Mesothelial cell of epicardium (in vitro differentiated cells): ENCODE results near the gene RIC1. TPM values are rescaled to one million over a fixed set of nuclear protein-coding genes. Genes with fewer than 3 reads are reported as not detected.
"Not testable (repeated sequence)": the region's sequence is repeated elsewhere in the genome, so short reads cannot be mapped to it uniquely, and the experiment has no call there.

ENCODE experiments used
- DNase-seq, 2 experiments: peaks; one replicate each; pipeline ENCODE4 v3.0.0; 2021; ENCODE audit warnings: low spot score in 2 of 2; ENCODE audit not compliant: unreplicated experiment in 2 of 2
- H3K27ac Mint-ChIP-seq: 2 replicates; pipeline ENCODE4 v1.8.0; 2021; ENCODE audit warnings: mixed read lengths
- H3K27me3 Mint-ChIP-seq: 2 replicates; pipeline ENCODE4 v1.8.0; 2021; ENCODE audit warnings: low read depth, mixed read lengths
- H3K36me3 Mint-ChIP-seq: 2 replicates; pipeline ENCODE4 v1.8.0; 2021; ENCODE audit warnings: mixed read lengths
- H3K4me1 Mint-ChIP-seq: 2 replicates; pipeline ENCODE4 v1.8.0; 2021; ENCODE audit warnings: mixed read lengths
- H3K4me3 Mint-ChIP-seq: 2 replicates; pipeline ENCODE4 v1.8.0; 2021; ENCODE audit warnings: mild to moderate bottlenecking, moderate library complexity, mixed read lengths
- H3K9me3 Mint-ChIP-seq: 2 replicates; pipeline ENCODE4 v1.8.0; 2021; ENCODE audit warnings: mixed read lengths
- total RNA-seq: library from RNA; stranded (reverse); gene quantifications from 3 replicates; pipeline ENCODE4 v1.2.1, GENCODE V29; 2021
- TF ChIP-seq, protein P1 (sequence below): fragments of 200-600 bp; sonication (generic); IDR thresholded peaks from one replicate; pipeline ENCODE4 v1.5.0; 2021; ENCODE audit warnings: antibody characterized with exemption; ENCODE audit not compliant: unreplicated experiment

The RIC1 gene
- total RNA-seq, 1 donor from 2014 or later: 39.2 TPM

DNA sequence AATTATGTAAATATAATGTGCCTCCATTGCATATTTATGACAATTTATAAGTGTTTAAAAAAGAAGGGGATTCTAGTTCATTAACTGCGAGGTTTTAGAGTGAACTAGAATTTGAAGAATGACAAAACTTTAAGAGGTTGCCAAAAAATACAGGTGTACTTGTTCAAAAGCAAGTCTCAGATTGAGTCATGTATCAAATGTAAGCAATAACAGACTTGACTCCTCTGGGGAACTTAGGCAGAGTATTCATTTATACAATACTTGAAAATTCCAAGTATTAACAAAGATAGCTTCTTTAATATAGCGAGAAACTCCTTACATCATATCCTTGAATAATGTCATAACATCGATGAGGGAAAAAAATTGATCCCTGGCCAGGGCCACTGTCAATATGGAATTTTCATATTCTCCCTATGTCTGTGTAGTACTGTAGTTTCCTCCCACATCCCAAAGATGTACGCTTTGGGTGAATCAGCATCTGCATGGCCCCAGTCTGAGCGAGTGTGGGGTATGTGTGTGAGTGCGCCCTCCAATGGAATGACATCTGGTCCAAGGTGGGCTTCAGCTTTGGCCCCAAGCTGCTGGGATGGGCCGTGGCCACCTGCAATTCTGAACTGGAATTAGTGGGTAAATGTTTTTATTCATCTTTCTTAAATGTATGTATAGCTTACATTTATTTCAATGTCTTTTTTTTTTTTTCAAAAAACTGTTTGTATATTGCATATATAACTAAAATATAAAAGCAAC lies 70.1 kb downstream of the RIC1 start:
- Mint-ChIP-seq H3K27me3 (no peaks in the 10 kb centered on the region), H3K27ac (peak overlapping the region; percentile 31), H3K4me1 (peaks cover 9% of the 10 kb centered on the region), H3K36me3 (peaks cover 35% of the 10 kb centered on the region), H3K4me3 (no peak overlapping the region), H3K9me3 (peaks cover 12% of the 10 kb centered on the region)
- TF ChIP-seq, protein P1, sequence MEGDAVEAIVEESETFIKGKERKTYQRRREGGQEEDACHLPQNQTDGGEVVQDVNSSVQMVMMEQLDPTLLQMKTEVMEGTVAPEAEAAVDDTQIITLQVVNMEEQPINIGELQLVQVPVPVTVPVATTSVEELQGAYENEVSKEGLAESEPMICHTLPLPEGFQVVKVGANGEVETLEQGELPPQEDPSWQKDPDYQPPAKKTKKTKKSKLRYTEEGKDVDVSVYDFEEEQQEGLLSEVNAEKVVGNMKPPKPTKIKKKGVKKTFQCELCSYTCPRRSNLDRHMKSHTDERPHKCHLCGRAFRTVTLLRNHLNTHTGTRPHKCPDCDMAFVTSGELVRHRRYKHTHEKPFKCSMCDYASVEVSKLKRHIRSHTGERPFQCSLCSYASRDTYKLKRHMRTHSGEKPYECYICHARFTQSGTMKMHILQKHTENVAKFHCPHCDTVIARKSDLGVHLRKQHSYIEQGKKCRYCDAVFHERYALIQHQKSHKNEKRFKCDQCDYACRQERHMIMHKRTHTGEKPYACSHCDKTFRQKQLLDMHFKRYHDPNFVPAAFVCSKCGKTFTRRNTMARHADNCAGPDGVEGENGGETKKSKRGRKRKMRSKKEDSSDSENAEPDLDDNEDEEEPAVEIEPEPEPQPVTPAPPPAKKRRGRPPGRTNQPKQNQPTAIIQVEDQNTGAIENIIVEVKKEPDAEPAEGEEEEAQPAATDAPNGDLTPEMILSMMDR: no peak
- no peak for DNase-seq

DNA sequence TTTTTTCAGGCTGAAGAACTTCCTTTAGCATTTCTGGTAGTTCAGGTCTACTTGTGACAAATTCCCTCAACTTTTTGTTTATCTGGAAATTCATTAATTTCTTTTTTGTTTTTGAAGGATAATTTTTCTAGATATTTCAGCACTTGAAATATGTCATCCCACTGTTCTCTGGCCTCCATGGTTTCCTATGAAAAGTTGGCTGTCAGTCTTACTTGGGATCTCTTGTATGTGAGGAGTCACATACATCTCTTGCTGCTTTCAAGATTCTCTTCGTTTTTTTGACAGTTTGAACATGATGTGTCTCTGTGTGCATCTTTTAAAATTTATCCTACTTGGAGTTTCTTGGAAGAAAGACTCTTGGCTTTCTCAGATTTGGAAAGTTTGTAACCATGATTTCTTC lies 79.5 kb downstream of the RIC1 start:
- Mint-ChIP-seq H3K27ac (no peak overlapping the region), H3K9me3 (peaks cover 49% of the 10 kb centered on the region), H3K27me3 (no peaks in the 10 kb centered on the region), H3K4me3 (no peak overlapping the region), H3K4me1 (no peaks in the 10 kb centered on the region), H3K36me3 (peaks cover 66% of the 10 kb centered on the region)
- TF ChIP-seq, protein P1: no peak
- no peak for DNase-seq

DNA sequence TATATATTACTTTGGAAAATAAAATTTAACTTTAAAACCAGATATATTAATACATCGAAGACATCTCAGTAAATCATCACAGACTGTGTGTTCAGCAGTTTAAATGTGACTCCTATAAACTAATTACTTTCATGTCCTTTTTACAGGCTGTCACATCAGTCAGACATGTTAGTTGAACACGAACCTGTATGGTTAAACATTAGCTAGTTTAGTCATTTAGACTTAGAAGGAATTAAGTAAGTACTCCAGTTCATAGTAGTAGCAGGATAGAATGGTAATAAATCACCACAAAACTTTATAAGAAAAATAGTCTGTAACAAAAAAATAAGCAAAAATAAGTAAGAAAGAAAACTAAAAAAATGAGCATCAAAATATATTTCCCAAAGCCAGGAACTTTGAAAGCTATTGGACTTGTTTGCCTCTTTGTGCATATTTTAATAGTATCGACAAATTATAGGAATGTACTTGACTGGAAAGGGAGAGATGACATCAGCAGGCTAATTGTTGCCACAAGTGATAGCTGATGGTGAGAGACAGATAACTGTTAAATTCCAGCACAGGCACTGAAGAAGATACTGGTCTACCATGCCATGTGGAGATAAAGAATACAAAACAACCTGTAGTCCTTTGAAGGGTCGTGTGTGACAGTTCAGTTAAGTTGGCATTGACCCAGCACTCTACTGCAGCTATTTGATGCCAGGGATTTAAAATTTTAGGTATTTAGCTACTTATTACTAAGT lies 83.9 kb downstream of the RIC1 start:
- Mint-ChIP-seq H3K4me3 (no peak overlapping the region), H3K27ac (no peak overlapping the region), H3K27me3 (no peaks in the 10 kb centered on the region), H3K4me1 (peaks cover 4% of the 10 kb centered on the region), H3K9me3 (peaks cover 30% of the 10 kb centered on the region), H3K36me3 (peaks cover 62% of the 10 kb centered on the region)
- TF ChIP-seq, protein P1: no peak
- no peak for DNase-seq

DNA sequence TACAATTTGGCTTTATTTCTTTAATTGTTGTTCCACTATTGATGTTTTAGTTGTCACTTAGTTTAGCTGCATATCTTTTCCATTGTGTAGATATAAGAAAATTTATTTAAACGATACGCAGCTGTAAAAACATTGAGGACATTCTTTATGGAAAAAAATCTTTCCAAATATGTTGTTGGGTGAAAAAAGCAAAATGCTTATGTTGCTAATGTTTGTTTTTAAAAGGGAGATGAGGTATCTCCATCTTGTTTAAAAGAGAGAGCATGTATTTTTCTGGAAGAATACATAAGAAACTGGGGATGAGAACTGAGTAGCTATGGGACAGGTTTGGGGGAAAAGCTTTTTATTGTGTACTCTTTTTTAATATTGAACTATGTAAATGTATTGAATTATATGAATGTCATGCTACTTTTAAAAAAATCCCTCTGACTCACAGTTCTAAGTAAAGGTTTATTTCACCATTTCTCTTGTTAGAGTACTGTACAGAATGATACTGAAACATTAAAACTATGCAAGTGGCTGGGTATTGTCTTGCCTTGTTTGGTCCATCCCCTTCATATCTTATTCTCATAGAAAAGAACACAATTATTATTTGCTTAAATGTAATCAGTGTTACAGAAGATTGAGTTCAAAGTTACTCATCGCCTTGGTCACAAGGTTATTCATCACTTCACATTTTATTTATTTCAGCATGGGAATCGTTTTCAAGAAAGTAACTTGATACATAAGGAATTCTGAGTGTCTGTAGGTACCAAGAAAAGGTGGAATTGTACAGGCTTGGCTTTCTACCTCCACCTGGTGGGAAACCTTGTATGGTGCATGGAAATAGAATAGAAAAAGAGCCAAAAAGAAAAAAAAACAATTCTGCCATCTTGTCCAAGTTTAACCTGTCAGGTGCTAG lies 85.8 kb downstream of the RIC1 start:
- DNase-seq: no peak
- Mint-ChIP-seq H3K36me3 (peaks cover 44% of the 10 kb centered on the region), H3K9me3 (peaks cover 14% of the 10 kb centered on the region), H3K27me3 (no peaks in the 10 kb centered on the region), H3K4me1 (peaks cover 14% of the 10 kb centered on the region), H3K27ac (peak overlapping the region; percentile 16), H3K4me3 (no peak overlapping the region)
- TF ChIP-seq, protein P1: peak; percentile 59

DNA sequence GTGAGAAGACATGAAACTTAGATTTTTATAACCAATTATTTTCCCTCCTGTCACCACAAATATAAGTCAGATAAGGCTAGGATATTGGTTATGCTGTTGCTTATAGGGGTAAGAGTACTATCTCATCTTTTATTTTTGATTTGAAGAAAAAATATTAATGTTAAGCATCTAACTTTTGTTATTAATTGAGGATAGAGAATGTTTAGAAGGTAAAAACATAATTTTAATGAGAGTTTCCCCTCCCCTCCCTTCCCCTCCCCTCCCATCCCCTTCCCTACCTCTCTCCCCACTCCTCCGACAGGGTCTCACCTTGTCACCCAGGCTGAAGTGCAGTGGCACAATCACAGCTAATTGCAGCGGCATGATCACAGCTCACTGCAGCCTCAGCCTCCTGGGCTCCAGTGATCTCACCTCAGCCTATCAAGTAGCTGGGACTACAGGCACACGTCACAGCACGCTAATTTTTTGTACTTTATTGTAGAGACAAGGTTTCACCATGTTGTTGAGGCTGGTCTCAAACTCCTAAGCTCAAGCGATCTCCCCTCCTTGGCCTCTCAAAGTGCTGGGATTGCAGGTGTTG lies 86.7 kb downstream of the RIC1 start:
- TF ChIP-seq, protein P1: no peak
- H3K4me3 Mint-ChIP-seq: no peak overlapping the region
- peaks cover 22% of the 10 kb centered on the region for H3K4me1 Mint-ChIP-seq
- no peak for DNase-seq
- H3K27me3 Mint-ChIP-seq: no peaks in the 10 kb centered on the region
- H3K27ac Mint-ChIP-seq: peak overlapping the region; percentile 78
- peaks cover 39% of the 10 kb centered on the region for H3K36me3 Mint-ChIP-seq
- H3K9me3 Mint-ChIP-seq: peaks cover 11% of the 10 kb centered on the region

DNA sequence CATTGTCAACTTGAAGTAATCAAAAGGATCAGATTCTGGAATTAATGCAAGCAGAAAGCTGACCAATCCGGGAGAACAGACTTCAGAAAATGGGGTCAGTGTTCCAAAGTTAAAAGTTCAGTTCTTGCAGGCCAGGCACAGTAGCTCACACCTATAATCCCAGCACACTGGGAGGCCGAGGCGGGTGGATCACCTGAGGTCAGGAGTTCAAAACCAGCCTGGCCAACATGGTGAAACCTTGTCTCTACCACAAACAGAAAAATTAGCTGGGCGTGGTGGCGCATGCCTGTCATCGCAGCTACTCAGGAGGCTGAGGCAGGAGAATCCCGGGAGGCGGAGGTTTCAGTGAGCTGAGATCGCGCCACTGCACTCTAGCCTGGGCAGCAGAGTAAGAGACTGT lies 88.5 kb downstream of the RIC1 start:
- DNase-seq: not testable (repeated sequence)

More for the DNA sequence above, 88.5 kb downstream of the RIC1 start:
- peaks cover 25% of the 10 kb centered on the region for H3K4me1 Mint-ChIP-seq
- H3K27me3 Mint-ChIP-seq, H3K27ac Mint-ChIP-seq, H3K4me3 Mint-ChIP-seq, H3K9me3 Mint-ChIP-seq: not testable (repeated sequence)
- peaks cover 38% of the 10 kb centered on the region for H3K36me3 Mint-ChIP-seq
